OCI-LY3 (cell line): ENCODE measurements around the gene C16orf86.

ENCODE experiments used
- H2AFZ ChIP-seq: fragments of 200-600, 300-600 bp; shearing (Covaris generic); 2 replicates; pipeline ENCODE4 v1.6.0; 2014; ENCODE audit warnings: antibody characterized with exemption, low read depth, low read length
- H3K27ac ChIP-seq: fragments of 200-600, 300-600 bp; sonication (generic); 2 replicates; pipeline ENCODE4 v1.5.1; 2014; ENCODE audit warnings: mild to moderate bottlenecking, low read length, moderate library complexity, mixed read lengths
- H3K27me3 ChIP-seq: fragments of 200-600, 300-600 bp; sonication (generic); 2 replicates; pipeline ENCODE4 v1.6.1; 2014; ENCODE audit warnings: low read depth, low read length, mixed read lengths
- H3K36me3 ChIP-seq: fragments of 200-600, 300-600 bp; sonication (generic); replicated peaks from 2 replicates; pipeline ENCODE3; 2014; ENCODE audit warnings: low read depth, low read length, mixed read lengths
- H3K4me1 ChIP-seq: fragments of 300-600, 200-600 bp; sonication (generic); 2 replicates; pipeline ENCODE4 v1.6.1; 2014; ENCODE audit warnings: low read length, mixed read lengths
- H3K4me2 ChIP-seq: fragments of 200-600, 300-600 bp; sonication (generic); 2 replicates; pipeline ENCODE4 v1.6.1; 2014; ENCODE audit warnings: low read length, mixed read lengths
- H3K4me3 ChIP-seq: fragments of 300-600, 200-600 bp; sonication (generic); 2 replicates; pipeline ENCODE4 v1.5.1; 2014; ENCODE audit warnings: antibody characterized with exemption, mild to moderate bottlenecking, low read length, moderate library complexity
- H3K79me2 ChIP-seq: fragments of 300-600, 200-600 bp; shearing (Covaris generic); 2 replicates; pipeline ENCODE4 v1.6.1; 2014; ENCODE audit warnings: mild to moderate bottlenecking, low read length, mixed read lengths
- H3K9ac ChIP-seq: fragments of 300-600, 200-600 bp; shearing (Covaris generic); 2 replicates; pipeline ENCODE4 v1.6.0; 2014; ENCODE audit warnings: mild to moderate bottlenecking, low read length, moderate library complexity
- H3K9me3 ChIP-seq: fragments of 200-600, 300-600 bp; shearing (Covaris generic); 2 replicates; pipeline ENCODE4 v1.6.1; 2014; ENCODE audit warnings: low read length, mixed read lengths; ENCODE audit not compliant: insufficient read depth
- H4K20me1 ChIP-seq: fragments of 200-600, 300-600 bp; sonication (generic); 2 replicates; pipeline ENCODE4 v1.6.1; 2016; ENCODE audit warnings: low read length, mixed read lengths; ENCODE audit not compliant: insufficient read depth
- CTCF ChIP-seq: fragments of 200-600, 300-600 bp; sonication (generic); IDR thresholded peaks from 2 replicates; pipeline ENCODE4 v1.5.1; 2014; ENCODE audit warnings: antibody characterized with exemption, low read length, low read depth
- EZH2phosphoT487 ChIP-seq: fragments of 200-600 bp; shearing (Covaris generic); IDR thresholded peaks from 2 replicates; pipeline ENCODE4 v1.6.1; 2018; ENCODE audit warnings: antibody characterized with exemption, mixed run types, low read depth

C16orf86 gene

GRCh38 chr16:67714522-67714921, 47.9 kb downstream of the C16orf86 start:
- Histone ChIP-seq H3K9ac (no peak overlapping the region), H2AFZ (no peak overlapping the region), H3K4me2 (no peak overlapping the region), H3K27ac (no peak overlapping the region), H3K27me3 (no peaks in the 10 kb centered on the region), H3K4me1 (peaks cover 6% of the 10 kb centered on the region; the same call in 1 of the 2 replicates), H4K20me1 (peaks cover 5% of the 10 kb centered on the region), H3K79me2 (peaks cover 69% of the 10 kb centered on the region), H3K4me3 (no peak overlapping the region), H3K9me3 (no peaks in the 10 kb centered on the region), H3K36me3 (peaks cover 14% of the 10 kb centered on the region)
- no peak for TF ChIP-seq CTCF
- TF ChIP-seq EZH2phosphoT487, result no peak

GRCh38 chr16:67716097-67716496, 49.5 kb downstream of the C16orf86 start:
- no peaks in the 10 kb centered on the region for H3K27me3 ChIP-seq
- H3K4me1 ChIP-seq, result peaks cover 10% of the 10 kb centered on the region; the same call in 1 of the 2 replicates
- no peak overlapping the region for H2AFZ ChIP-seq
- H3K27ac ChIP-seq, result no peak overlapping the region
- peaks cover 5% of the 10 kb centered on the region for H4K20me1 ChIP-seq
- H3K4me3 ChIP-seq, result no peak overlapping the region
- H3K9ac ChIP-seq, result no peak overlapping the region
- peaks cover 63% of the 10 kb centered on the region for H3K79me2 ChIP-seq
- no peaks in the 10 kb centered on the region for H3K9me3 ChIP-seq
- no peak for TF ChIP-seq EZH2phosphoT487
- TF ChIP-seq CTCF, result no peak
- H3K36me3 ChIP-seq, result peaks cover 14% of the 10 kb centered on the region
- no peak overlapping the region for H3K4me2 ChIP-seq
